ENCODE measurements around the gene GAST.
A peak's percentile ranks its signal among the peaks of the same experiment; 100 is the strongest.

GAST gene

DNA sequence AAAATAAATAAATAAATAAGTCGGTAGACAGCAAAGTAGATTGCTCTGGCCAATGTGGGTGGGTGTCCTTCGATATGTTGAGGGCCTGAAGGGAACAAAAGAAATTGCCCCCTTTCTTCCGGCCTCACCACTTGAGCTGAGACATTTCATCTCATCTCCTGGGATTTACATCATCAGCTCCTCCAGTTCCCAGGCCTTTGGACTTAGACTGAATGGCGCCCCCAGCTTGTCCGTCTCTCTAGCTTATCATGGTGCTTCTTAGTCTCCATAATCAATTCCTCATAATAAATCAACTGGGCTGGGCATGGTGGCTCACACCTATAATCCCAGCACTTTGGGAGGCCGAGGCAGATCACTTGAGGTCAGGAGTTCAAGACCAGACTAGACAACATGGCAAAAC lies 36.1 kb downstream of the GAST start:
- Mint-ChIP-seq H3K9me3 (no peaks in the 10 kb centered on the region), H3K4me1 (peaks cover 6% of the 10 kb centered on the region), H3K27ac (no peak overlapping the region), H3K27me3 (ENCODE audit: low read depth, poor library complexity) (no peaks in the 10 kb centered on the region), H3K36me3 (ENCODE audit: low read depth) (peaks cover 6% of the 10 kb centered on the region), H3K4me3 (no peak overlapping the region)
- DNase-seq = no peak
- TF ChIP-seq, protein P1, sequence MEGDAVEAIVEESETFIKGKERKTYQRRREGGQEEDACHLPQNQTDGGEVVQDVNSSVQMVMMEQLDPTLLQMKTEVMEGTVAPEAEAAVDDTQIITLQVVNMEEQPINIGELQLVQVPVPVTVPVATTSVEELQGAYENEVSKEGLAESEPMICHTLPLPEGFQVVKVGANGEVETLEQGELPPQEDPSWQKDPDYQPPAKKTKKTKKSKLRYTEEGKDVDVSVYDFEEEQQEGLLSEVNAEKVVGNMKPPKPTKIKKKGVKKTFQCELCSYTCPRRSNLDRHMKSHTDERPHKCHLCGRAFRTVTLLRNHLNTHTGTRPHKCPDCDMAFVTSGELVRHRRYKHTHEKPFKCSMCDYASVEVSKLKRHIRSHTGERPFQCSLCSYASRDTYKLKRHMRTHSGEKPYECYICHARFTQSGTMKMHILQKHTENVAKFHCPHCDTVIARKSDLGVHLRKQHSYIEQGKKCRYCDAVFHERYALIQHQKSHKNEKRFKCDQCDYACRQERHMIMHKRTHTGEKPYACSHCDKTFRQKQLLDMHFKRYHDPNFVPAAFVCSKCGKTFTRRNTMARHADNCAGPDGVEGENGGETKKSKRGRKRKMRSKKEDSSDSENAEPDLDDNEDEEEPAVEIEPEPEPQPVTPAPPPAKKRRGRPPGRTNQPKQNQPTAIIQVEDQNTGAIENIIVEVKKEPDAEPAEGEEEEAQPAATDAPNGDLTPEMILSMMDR (IDR thresholded peaks at IDR 0.05) = no peak

DNA sequence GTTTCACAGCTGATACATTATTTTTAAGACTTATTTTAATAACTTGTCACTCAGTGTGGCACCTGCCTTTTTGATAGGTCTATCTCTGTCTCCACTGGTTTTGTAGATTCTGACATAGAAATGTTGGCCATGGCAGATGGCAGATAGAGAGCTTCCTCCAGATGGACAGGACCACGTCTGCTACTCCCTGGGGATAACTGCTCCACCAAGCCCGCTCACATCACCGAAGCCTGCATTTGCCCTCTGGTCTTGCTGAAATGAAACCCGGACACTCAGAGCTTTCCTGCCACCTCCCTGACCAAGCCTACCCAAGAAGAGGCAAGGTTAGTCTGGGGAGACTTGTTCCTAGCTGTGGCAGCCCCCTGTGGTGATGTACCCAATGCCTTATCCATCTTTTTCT lies 38.7 kb downstream of the GAST start:
- peaks cover 13% of the 10 kb centered on the region for H3K4me1 Mint-ChIP-seq
- TF ChIP-seq, protein P1 (IDR thresholded peaks at IDR 0.05) = no peak

DNA sequence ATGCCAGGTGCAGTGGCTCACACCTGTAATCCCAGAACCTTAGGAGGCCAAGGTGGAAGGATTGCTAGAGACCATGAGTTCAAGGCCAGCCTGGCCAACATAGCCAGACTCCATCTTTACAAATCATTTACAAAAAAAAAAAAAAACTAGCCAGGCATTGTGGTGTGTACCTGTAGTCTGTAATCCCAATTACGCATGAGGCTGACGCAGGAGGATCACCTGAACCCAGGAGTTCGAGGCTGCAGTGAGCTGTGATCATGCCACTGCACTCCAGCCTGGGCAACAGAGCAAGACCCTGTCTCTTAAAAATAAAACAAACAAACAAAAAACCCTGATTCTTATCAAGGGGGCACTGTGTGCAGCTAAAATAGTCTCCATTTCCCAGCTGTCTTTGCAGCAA lies 39.2 kb downstream of the GAST start:
- Mint-ChIP-seq H3K27me3 (ENCODE audit: low read depth, poor library complexity) (no peaks in the 10 kb centered on the region), H3K4me1 (peaks cover 12% of the 10 kb centered on the region), H3K27ac (no peak overlapping the region), H3K9me3 (no peaks in the 10 kb centered on the region), H3K4me3 (no peak overlapping the region), H3K36me3 (ENCODE audit: low read depth) (peaks cover 17% of the 10 kb centered on the region)
- DNase-seq = no peak
- TF ChIP-seq, protein P1 (IDR thresholded peaks at IDR 0.05) = no peak

More for the DNA sequence above, 38.7 kb downstream of the GAST start:
- no peak for DNase-seq
- Mint-ChIP-seq H3K27me3 (ENCODE audit: low read depth, poor library complexity) (no peaks in the 10 kb centered on the region), H3K4me3 (no peak overlapping the region), H3K27ac (peak overlapping the region; percentile 19), H3K9me3 (no peaks in the 10 kb centered on the region), H3K36me3 (ENCODE audit: low read depth) (peaks cover 14% of the 10 kb centered on the region)

DNA sequence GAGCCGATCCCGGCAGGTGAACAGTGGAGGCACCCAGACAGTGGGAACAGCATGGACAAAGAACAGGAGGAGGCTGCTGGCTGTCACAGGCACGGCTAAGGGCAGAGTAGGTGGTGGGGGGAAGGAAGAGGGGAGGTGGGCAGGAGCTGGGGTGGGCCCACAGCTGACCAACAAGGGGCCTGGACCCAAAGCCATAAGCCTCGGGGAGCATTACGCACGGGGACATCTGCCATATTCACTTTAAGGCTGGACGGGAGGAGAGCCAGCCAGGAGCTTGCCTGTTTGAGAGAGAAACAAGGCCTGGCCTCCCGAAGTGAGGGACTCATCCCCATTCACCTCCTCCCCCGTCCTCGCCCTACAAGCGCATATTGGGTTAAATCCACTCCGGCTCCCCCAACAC lies 41.9 kb downstream of the GAST start:
- DNase-seq = no peak
- no peaks in the 10 kb centered on the region for H3K9me3 Mint-ChIP-seq
- peak overlapping the region; percentile 86 for H3K27ac Mint-ChIP-seq
- H3K27me3 Mint-ChIP-seq (ENCODE audit: low read depth, poor library complexity) = no peaks in the 10 kb centered on the region
- H3K4me1 Mint-ChIP-seq = peaks cover 7% of the 10 kb centered on the region
- H3K36me3 Mint-ChIP-seq (ENCODE audit: low read depth) = peaks cover 32% of the 10 kb centered on the region
- TF ChIP-seq, protein P1 (IDR thresholded peaks at IDR 0.05) = no peak
- H3K4me3 Mint-ChIP-seq = no peak overlapping the region

DNA sequence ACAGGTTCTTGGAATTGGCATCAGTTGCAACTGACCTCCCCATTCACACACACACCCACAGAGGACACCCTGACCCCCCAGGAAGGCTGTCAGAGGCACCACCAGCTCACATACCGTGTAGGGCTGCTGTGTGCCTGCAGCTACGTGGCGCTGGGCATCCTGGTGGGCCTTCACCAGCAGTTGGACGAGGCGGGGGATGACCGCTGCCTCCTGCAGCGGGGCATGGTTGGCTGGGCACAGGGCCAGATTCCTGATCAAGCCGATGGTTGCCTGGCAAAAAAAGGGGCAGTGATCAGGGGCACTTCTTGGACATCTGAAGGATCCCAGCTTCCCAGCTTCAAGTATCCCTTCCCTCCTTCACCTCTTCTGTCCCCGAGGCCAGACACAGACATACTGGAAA lies 46.5 kb downstream of the GAST start:
- H3K9me3 Mint-ChIP-seq = no peaks in the 10 kb centered on the region

DNA sequence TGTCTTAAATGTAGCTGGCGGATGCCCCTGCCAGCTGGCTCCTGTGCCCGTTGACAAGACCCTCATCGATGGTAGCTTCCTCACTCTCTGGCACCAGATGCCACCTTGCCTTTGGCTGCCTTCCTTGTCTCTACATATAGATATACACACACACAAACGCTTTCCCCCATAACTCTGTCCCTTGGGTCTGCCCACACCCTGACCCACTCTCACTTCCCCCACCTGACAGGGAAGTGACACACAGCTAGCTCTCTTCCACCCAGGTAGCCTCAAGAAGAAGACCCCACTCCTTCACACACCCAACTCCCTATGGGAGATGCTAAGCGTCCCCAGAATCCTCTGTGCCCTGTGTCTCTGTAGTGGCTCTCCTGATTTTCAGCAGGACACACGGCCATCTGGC lies 48.7 kb downstream of the GAST start:
- Mint-ChIP-seq H3K9me3 (no peaks in the 10 kb centered on the region), H3K36me3 (ENCODE audit: low read depth) (peaks cover 79% of the 10 kb centered on the region), H3K27me3 (ENCODE audit: low read depth, poor library complexity) (no peaks in the 10 kb centered on the region), H3K4me1 (no peaks in the 10 kb centered on the region), H3K4me3 (no peak overlapping the region), H3K27ac (peak overlapping the region; percentile 34)
- no peak for DNase-seq
- TF ChIP-seq, protein P1 (IDR thresholded peaks at IDR 0.05) = no peak

More for the DNA sequence above, 46.5 kb downstream of the GAST start:
- no peak overlapping the region for H3K4me3 Mint-ChIP-seq
- peaks cover 7% of the 10 kb centered on the region for H3K4me1 Mint-ChIP-seq
- TF ChIP-seq, protein P1 (IDR thresholded peaks at IDR 0.05) = no peak
- H3K27me3 Mint-ChIP-seq (ENCODE audit: low read depth, poor library complexity) = no peaks in the 10 kb centered on the region
- no peak for DNase-seq
- no peak overlapping the region for H3K27ac Mint-ChIP-seq
- peaks cover 67% of the 10 kb centered on the region for H3K36me3 Mint-ChIP-seq (ENCODE audit: low read depth)

All from nephron progenitor cell (in vitro differentiated cells).